Calu3 (cell line): ENCODE measurements around the gene CSMD2. TPM values are rescaled to one million over a fixed set of nuclear protein-coding genes. Genes with fewer than 3 reads are reported as not detected.

ENCODE experiments used
- BruUV-seq: library from RNA; stranded (reverse); fragments of 400-500 nt; replicated peaks from 2 replicates; lab custom pipeline; 2021; lab: Mats Ljungman, UMichigan
- CTCF ChIA-PET: fragments of 300-600 bp; sonication (Branson Sonifier 250); formaldehyde crosslinking; loops from one replicate; lab custom pipeline; 2022; ENCODE audit warnings: antibody characterized with exemption; lab: Charles Lee
- DNase-seq: peaks from one replicate; pipeline ENCODE4 v3.0.0; 2022
- H3K27ac Mint-ChIP-seq: one replicate; pipeline ENCODE4 v1.8.0; 2022; ENCODE audit warnings: mixed read lengths; ENCODE audit not compliant: unreplicated experiment
- H3K27me3 Mint-ChIP-seq: one replicate; pipeline ENCODE4 v1.8.0; 2022; ENCODE audit warnings: mixed read lengths; ENCODE audit not compliant: unreplicated experiment
- H3K36me3 Mint-ChIP-seq: one replicate; pipeline ENCODE4 v1.8.0; 2022; ENCODE audit warnings: mild to moderate bottlenecking, moderate library complexity, mixed read lengths; ENCODE audit not compliant: insufficient read depth, unreplicated experiment
- H3K4me1 Mint-ChIP-seq: one replicate; pipeline ENCODE4 v1.8.0; 2022; ENCODE audit warnings: mild to moderate bottlenecking, low read depth, mixed read lengths; ENCODE audit not compliant: unreplicated experiment
- H3K4me3 Mint-ChIP-seq: one replicate; pipeline ENCODE4 v1.8.0; 2022; ENCODE audit warnings: mild to moderate bottlenecking, low read depth, moderate library complexity, mixed read lengths; ENCODE audit not compliant: unreplicated experiment
- H3K9me3 Mint-ChIP-seq: one replicate; pipeline ENCODE4 v1.8.0; 2022; ENCODE audit warnings: low read depth, mixed read lengths; ENCODE audit not compliant: unreplicated experiment
- intact Hi-C: fragments of 100-400 bp; cut with micrococcal nuclease; formaldehyde crosslinking; loops from one replicate; pipeline ENCODE4 v1.10.0; 2022; ENCODE audit not compliant: unreplicated experiment
- total RNA-seq: library from RNA; stranded (reverse); gene quantifications from 2 replicates; pipeline ENCODE4 v1.2.3, GENCODE V29; 2022
- TF ChIP-seq, protein P1 (sequence below): fragments of 200-600 bp; IDR thresholded peaks from one replicate; pipeline ENCODE4 v1.8.0; 2022; ENCODE audit warnings: antibody characterized with exemption; ENCODE audit not compliant: unreplicated experiment

CSMD2 gene
- total RNA-seq, 1 experiment from 2014 or later: not detected

DNA sequence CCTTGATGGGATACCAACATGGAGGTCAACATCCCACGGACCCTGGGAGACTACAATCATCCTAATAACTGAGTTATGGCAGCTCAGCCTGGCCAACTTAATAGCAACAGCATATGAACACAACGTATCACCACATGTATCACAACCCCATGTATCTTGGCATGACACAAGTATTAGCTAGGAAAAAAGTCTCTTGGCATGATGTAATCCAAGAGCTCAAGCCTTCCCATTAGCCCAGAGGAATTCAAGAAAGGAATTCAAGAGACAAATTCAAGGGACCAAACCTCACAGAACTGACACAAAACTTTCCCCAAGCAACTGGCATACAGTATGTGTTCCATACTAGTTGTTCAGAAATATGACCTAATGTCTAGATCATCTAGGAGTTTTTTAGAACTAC lies 402.1 kb downstream of the CSMD2 start:
- CTCF ChIA-PET: no interaction called here
- DNase-seq: no peak
- H3K36me3 Mint-ChIP-seq: no peaks in the 10 kb centered on the region
- H3K27ac Mint-ChIP-seq: no peak overlapping the region
- TF ChIP-seq, protein P1, sequence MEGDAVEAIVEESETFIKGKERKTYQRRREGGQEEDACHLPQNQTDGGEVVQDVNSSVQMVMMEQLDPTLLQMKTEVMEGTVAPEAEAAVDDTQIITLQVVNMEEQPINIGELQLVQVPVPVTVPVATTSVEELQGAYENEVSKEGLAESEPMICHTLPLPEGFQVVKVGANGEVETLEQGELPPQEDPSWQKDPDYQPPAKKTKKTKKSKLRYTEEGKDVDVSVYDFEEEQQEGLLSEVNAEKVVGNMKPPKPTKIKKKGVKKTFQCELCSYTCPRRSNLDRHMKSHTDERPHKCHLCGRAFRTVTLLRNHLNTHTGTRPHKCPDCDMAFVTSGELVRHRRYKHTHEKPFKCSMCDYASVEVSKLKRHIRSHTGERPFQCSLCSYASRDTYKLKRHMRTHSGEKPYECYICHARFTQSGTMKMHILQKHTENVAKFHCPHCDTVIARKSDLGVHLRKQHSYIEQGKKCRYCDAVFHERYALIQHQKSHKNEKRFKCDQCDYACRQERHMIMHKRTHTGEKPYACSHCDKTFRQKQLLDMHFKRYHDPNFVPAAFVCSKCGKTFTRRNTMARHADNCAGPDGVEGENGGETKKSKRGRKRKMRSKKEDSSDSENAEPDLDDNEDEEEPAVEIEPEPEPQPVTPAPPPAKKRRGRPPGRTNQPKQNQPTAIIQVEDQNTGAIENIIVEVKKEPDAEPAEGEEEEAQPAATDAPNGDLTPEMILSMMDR: no peak
- no peak overlapping the region for H3K4me3 Mint-ChIP-seq
- H3K27me3 Mint-ChIP-seq: no peaks in the 10 kb centered on the region
- intact Hi-C loops: no loop called here
- H3K4me1 Mint-ChIP-seq: no peaks in the 10 kb centered on the region
- H3K9me3 Mint-ChIP-seq: peaks cover 6% of the 10 kb centered on the region
- no TSS peak for BruUV-seq

DNA sequence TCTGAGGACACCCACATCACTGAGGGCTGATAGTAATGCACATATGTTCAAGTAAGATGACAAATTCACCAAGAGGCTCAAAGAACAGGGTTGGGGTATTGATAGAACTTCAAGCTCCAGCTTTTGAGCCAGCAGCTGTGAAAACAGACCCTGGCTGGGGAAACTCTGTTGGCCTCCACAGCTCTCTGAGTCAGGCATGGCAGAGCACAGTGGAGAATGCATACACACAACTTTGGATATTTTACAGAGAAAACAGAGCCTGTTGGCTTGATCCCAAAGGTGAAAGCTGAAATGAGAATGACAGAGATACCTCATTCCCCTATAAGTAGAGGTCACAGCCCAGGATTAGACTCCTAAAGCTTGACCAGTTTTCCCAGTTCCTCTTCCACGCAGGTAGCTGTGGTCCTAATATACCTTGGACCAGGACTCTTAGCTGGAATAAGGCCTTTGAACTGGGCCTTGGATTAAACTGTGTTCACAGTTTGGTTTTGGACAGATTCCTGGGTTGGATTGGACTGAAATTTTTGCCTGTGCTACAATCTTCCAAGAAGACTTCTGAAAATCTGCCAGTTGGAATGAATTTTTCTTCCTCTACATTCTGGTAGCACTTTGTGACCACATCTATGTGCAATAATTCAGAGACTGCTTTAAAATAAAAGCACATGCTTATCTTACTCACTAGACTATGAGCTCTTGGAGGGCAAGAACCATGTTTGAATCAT lies 402.8 kb downstream of the CSMD2 start:
- BruUV-seq: no TSS peak
- Mint-ChIP-seq H3K4me1 (no peaks in the 10 kb centered on the region), H3K36me3 (no peaks in the 10 kb centered on the region), H3K27me3 (no peaks in the 10 kb centered on the region), H3K4me3 (no peak overlapping the region), H3K27ac (no peak overlapping the region), H3K9me3 (peaks cover 11% of the 10 kb centered on the region)
- no peak for DNase-seq
- intact Hi-C loops: no loop called here
- CTCF ChIA-PET: no interaction called here
- TF ChIP-seq, protein P1: no peak

DNA sequence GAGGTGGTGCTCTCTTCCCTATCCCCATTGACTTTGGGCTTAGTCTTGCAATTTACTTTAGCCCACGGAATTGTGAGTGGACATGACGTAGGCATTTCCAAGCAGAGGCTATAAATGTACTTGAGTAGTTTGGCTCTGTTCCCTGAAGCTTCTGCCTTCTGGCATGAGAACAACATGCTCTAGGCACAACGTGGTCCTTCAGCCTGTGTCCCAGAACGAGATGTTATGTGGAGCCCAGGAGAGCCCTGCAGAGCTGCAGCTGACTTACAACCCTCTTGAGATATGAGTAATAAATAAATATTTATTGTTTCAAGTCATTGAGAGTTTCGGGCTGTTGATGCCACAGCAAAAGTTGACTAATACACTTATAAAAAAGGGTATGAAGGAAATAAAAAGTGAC lies 406.3 kb downstream of the CSMD2 start:
- BruUV-seq: no TSS peak
- Mint-ChIP-seq H3K4me1 (no peaks in the 10 kb centered on the region), H3K9me3 (peaks cover 13% of the 10 kb centered on the region), H3K36me3 (no peaks in the 10 kb centered on the region), H3K27ac (no peak overlapping the region), H3K27me3 (no peaks in the 10 kb centered on the region), H3K4me3 (no peak overlapping the region)
- TF ChIP-seq, protein P1: no peak
- DNase-seq: no peak
- intact Hi-C loops: no loop called here
- CTCF ChIA-PET: no interaction called here

DNA sequence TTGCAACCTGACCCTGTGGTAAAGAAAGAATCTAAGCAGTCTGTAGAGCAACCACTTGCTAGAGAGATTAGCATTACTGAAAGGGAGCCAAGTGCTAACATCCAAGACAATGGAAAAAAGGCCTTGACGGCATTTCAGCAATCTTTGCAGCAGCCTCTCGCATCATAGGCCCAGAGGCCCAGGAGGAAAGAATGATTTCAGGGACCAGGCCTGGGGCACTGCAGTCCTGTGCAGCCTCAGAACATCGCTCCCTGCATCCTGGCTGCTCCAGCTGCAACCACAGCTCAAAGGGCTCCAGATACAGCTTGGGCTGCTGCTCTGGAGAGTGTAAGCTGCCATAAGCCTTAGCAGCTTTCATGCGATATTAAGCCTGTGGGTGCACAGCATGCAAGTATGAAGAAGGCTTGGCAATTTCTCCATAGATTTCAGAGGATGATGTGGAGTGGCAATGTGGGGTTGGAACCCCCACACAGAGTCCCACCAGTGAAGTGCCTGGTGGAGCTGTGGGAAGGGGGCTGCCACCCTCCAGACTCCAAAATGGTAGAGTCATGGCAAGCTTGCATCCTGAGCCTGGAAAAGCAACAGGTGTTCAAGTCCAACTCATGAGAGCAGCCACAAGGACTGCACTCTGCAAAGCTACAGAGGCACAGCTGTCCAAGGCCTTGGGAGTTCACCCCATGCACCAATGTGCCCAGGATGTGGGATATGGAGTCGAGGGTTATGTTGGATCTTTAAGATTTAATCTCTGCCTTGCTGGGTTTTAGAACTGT lies 411.8 kb downstream of the CSMD2 start:
- CTCF ChIA-PET: no interaction called here
- H3K4me3 Mint-ChIP-seq: no peak overlapping the region
- DNase-seq: no peak
- H3K27me3 Mint-ChIP-seq: no peaks in the 10 kb centered on the region
- TF ChIP-seq, protein P1: no peak
- intact Hi-C loops: no loop called here
- no TSS peak for BruUV-seq
- H3K27ac Mint-ChIP-seq: no peak overlapping the region
- no peaks in the 10 kb centered on the region for H3K4me1 Mint-ChIP-seq
- H3K36me3 Mint-ChIP-seq: no peaks in the 10 kb centered on the region
- peaks cover 18% of the 10 kb centered on the region for H3K9me3 Mint-ChIP-seq
